ENCODE data around the gene FBP2.
"Not testable (repeated sequence)": the region's sequence is repeated elsewhere in the genome, so short reads cannot be mapped to it uniquely, and the experiment has no call there.

The FBP2 gene

DNA sequence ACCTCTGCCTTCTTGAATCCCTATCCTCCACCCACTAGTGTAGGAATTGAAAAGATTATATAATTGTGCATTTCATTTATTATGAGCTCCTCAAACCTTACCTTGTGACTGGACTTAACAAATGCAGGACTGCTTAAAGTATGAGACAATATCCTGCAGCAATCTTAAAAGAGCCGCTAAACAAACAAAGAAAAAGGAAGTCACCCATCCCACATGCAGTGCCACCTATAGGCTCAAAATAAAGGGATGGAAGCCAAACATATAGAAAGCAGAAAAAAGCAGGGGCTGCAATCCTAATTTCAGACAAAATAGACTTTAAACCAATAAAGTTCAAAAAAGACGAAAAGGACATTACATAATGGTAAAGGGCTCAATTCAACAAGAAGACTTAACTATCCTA, 30.1 kb downstream of the FBP2 start:
- DNase-seq (ENCODE audit: low read depth), result no peak

DNA sequence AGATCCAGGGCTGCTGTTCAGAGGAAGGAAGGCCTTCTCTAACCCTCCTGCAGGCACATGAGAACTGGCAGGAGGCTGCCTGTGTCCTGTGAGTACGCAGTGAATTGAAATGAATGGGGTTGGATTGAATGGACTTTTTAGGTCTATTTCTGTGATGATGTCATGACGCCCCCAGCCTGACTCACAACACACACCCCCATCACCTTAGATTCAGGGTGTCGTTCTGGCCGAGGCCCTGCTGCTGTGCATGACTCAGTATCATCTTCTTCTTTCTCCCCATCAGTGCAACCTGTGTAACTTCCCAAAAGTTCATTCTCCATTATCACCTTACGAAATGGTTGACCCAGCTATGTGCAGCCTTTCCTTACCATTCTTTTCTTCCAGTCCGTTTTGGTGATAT, 33.4 kb downstream of the FBP2 start:
- no peak for DNase-seq (ENCODE audit: low read depth)

DNA sequence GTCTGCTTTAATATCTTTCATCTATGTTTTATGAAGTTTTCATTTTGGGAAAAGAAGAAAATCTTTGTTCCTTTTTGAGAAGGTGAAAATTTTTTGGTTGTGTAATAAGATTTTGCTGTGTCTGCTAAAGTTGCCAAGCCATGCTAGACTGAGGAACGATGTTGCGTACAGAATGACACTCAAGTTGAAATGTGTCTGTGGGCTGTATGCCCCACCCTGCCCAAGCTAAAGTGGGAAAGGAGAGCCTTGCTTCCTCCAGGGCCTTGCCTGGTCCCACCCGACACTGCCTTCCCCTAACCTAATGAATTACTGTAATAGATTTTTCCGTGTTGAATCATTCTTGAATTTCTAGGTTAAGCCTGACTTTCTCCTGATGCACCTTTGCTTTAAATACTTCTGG, 36.2 kb downstream of the FBP2 start:
- DNase-seq (ENCODE audit: low read depth), result no peak

DNA sequence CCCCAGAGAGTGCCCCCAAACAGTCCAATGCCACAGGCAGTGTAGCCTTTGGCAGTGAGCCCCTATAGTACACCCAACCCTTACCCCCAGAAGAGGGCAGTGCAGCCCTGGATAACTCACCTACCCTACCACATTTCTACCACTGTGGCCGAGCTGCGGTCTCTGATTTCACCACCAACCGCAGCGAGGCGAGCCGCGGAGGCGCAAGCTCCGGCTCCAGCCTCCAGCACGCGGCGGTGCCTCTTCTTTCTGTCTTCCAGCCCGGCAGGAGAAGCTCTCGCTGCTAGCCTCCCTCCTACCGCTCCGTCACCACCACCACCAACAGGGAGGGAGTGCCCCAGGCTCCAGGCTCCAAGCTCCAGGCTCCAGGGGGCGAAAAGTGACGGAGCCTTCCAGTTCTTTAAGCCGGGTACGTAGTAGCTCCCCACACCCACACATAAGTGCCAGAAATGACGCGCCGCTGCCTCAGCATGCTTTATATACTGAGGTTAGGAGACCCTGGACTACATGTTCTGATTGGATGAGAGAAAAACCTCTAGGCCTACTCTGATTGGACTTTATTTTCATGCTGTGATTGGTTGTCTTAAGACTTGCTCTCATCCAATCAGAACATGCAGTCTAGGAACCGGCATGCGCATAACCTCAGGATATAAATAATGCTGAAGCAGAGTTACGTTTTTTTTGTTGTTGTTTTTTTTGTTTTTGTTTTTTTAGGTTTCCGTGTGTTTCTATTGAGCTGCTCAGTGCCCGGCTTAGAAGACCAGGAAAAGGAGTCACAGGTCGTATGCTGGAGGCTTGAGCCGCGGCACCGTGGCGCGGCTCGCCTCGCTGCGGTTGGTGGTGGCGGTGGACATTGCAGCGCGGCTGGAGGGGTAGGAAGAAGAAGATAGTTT, 38.9 kb downstream of the FBP2 start, which contains the start of gene PCAT7:
Gene PCAT7 (plus strand): TSS at position 645 of the 893 bp plus-strand sequence.
- DNase-seq (ENCODE audit: low read depth), result no peak

DNA sequence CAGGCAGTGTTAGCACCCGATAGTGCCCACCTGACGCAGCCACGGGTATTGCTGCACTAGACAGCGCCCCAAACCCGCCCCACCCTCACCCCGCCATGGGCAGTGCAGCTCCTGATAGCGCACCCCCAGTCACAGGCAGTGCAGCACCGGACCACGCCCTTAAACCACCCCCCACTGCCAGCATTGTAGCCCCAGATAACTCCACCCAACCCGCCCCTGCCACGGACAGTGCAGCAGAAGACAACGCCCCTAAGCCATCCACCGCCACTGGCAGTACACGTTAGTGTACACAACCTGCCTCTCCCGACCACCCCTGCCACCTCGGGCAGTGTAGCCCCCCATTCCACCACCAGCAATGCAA, 39.6 kb downstream of the FBP2 start:
- no peak for DNase-seq (ENCODE audit: low read depth)

DNA sequence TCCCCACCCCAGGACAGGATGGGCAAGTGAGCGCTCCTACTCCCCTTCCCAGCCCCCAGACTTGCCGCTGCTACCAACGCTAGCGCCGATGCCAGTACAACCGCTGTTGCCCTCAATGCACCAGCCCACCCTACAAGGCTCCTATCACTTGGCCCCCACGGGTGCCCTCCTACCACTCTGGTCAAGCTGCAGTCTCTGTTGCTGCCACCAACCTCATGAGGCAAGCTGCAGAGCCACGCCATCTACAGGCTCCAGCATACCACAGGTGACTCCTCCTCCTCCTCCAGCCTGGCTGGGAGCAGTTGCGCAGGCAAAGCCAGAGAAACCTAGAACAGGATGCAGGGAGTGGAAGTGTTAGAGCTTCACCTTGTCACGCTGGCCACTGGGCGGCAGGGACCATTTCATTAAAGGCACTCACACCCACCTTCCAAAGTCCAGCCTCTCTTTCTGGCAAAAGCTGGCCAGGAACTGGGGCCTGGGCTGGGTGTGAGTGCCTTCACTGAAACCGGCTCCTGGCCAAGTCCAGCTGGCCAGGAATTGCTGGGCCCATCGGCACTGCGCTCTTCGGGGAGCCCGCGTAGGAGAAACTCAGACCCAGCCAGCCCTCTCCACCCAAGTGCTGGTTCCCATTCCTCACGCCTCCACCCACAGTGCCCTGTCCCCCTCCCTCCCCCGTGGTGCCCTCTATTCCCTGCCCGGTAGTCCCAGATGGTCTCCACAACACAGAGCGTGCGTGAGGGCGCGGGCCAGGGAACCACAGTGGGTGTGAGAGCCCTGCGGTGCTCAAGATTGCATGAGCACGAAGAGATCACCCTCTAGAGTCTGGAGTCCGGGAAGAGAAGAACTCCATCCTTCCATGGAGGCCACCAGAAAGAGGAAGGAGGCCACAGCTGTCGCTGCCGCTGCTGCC, 40.3 kb downstream of the FBP2 start:
- DNase-seq (ENCODE audit: low read depth), result no peak

DNA sequence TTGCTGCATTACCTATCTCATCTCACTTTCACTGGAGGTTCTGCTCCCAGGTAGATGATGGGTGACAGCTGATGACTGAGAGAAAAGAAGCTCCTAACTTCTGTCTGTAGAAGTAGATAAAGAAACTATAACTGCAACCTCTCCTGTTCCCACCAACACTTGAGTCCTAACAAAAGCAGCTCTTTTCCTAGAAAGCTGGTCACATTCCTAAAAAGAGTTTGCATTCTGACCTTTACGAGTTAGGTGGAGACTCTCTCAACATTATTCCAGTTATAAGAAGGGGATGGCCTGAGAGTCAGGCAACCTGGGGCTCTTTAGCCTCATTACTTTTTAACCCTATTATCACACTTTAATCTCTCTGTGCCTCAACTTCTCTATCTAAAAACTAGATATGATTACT, 47.7 kb downstream of the FBP2 start:
- no peak for DNase-seq (ENCODE audit: low read depth)

DNA sequence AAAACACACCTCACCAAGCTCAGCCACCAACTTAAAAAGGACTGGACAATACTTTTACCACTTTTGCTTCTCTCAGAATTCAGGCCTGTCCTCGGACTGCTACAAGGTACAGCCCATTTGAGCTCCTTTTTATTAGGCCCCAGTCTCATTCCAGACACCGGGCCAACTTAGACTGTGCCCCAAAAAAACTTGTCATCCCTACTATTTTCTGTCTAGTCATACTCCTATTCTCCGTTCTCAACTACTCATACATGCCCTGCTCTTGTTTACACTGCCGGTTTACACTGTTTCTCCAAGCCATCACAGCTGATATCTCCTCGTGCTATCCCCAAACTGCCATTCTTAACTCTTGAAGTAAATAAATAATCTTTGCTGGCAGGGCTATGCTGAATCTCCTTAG, 49.3 kb downstream of the FBP2 start:
- not testable (repeated sequence) for DNase-seq (ENCODE audit: low read depth)

DNA sequence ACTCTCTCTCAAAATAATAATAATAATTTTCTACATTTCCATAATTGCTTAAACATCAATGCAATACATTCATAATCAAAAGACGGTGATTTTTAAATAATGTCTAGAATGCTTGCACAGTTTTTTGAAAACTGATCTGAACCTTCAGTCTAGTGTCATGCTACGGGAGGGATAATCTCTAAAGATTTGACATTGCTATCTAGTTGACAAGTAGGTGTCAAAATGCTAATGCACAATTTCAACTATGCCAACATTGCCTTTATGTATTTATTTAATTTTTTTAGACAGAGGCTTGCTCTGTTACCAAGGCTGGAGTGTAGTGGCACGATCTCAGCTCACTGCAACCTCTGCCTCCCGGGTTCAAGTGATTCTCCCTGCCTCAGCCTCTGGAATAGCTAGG, 54.7 kb downstream of the FBP2 start:
- no peak for DNase-seq (ENCODE audit: low read depth)

DNA sequence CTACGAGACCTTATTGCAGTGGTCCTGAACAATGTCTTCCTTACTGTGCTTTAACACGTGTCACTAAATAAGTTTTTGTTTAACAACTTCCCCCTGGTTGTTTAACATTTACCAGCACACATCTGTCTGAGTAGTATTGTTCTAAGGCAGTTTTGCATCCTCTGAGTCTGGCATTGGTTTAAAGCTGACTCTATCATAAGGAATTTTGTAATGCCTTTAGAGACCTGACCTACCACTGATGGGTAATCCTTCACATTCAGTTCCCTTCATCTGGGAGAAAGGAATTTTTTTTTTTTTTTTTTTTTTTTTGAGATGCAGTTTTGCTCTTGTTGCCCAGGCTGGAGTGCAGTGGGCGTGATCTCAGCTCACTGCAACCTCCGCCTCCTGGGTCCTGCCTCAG, 58.7 kb downstream of the FBP2 start:
- DNase-seq (ENCODE audit: low read depth), result no peak

DNA sequence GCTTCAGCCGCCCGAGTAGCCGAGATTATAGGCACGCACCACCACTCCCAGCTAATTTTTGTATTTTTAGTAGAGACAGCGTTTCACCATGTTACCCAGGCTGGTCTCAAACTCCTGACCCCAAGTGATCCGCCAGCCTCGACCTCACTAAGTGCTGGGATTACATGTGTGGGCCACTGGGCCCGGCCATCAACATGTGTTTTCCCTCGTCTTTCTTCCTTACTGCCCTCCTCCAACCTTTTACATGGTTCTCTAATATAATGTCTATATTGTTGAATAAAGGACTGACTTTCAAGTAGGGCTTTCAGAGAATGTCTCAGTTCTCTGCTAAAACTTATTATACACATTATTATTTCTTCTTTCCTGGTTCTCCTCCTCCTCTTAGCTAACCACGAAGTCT, 60.0 kb downstream of the FBP2 start:
- no peak for DNase-seq (ENCODE audit: low read depth)

DNA sequence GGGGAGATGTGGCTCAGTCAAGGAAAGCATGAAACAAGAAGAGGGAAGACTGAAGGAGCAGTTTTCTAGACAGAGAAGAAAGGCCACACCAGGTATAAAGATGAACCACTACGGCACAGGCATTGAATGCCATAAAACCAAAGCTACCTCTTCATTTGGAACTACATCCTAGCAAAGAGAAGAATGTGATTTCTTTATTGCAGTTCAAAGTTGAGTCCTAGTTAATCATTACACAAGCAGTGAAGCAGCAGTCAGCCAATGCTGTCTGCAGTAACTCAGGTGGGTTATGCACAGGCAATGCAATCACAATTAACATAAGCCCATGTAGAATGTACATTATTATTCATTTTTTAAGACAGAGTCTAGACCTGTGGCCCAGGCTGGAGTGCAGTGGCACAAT, 60.5 kb downstream of the FBP2 start:
- DNase-seq (ENCODE audit: low read depth), result no peak

DNA sequence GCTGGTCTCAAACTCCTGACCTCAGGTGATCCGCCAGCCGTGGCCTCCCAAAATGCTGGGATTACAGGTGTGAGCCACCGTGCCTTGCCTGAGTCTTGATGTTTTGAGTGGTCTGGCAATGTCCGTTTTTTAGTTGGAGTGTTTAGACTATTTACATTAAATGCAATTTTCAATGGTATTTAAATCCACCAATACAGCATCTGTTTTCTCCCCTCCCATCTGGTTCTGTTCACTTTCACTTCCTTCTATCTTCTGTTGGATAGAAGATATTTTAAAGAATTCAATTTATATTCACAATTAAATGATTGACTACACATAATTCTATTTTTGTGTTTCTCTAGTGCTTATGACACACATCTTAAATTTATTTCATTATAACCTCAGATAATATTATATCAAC, 64.7 kb downstream of the FBP2 start:
- DNase-seq (ENCODE audit: low read depth), result no peak

DNA sequence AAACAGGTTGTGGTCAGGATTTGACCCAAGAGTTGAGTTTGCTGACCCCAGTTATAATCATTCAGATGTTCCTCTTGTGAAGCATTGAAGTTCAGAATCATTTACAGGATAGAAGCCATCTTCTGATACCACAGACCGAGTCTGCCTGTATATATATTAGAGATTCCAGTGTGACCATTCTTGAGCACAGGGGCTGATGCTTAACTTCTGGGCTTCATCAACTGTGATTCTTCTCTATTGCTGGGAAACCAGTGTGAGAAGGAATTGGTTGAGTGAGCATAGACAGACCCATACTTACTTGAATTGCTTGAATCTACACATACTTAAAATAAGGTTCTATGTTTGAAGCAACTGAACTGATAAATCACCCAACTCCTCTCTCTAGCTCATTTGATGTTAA, 66.7 kb downstream of the FBP2 start:
- no peak for DNase-seq (ENCODE audit: low read depth)

DNA sequence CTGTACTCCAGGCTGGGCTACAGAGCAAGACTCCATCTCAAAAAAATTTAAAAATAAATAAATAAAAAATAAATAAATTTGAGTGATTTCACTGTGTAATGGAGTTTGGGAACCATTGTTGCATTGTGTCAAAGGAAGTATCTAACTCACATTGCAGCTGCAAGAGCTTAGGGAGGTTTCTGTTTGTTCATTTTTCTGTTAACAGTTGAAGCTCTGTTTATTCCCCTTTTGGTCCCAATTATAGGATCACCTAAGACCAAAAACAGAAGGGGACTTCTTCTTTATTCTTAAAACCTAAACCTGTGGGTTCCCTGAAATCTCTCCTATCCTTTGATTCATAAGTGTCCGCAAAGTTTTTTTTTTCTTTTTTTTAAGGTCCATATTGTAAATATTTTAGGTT, 67.4 kb downstream of the FBP2 start:
- DNase-seq (ENCODE audit: low read depth), result no peak

DNA sequence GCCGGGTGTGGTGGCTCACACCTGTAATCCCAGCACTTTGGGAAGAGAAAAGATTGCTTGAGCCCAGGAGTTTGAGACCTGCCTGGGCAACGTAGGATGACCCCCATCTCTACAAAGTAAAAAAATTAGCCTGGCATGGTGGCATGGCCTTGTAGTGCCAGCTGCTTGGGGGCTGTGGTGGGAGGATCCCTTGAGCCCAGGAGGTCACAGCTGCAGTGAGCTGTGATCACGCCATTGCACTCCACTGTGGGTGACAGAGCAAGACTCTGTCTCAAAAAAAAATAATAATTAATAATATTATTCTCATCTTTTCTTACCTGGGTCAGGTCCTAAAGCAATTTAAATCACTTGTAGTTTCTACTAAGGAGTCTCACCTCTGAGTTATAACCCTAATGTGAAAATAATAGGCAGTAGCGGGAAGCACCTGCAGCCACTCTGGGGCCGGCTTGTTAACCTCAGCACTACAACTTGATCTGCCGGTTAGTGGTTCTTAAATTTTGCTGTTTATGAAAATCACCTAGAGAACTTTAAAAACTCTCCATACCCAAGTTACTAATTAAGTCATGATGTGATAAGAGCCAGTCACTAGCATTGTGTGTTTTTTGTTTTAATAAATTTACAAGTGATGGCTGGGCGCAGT, 68.1 kb downstream of the FBP2 start:
- no peak for DNase-seq (ENCODE audit: low read depth)

DNA sequence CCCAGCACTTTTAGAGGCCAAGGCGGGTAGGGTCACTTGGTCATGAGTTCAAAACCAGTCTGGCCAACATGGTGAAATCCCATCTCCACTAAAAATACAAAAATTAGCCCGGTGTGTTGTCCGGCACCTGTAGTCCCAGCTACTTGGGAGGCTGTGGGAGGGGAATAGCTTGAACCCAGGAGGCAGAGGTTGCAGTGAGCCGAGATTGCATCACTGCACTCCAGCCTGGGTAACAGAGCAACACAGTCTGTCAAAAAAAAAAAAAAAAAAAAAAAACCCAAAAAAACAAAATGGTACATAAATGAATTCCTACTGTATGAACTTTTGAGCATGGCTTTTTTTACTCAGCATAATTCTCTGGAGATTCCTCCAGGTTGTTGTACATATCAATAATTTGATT, 76.4 kb downstream of the FBP2 start:
- DNase-seq (ENCODE audit: low read depth), result no peak

DNA sequence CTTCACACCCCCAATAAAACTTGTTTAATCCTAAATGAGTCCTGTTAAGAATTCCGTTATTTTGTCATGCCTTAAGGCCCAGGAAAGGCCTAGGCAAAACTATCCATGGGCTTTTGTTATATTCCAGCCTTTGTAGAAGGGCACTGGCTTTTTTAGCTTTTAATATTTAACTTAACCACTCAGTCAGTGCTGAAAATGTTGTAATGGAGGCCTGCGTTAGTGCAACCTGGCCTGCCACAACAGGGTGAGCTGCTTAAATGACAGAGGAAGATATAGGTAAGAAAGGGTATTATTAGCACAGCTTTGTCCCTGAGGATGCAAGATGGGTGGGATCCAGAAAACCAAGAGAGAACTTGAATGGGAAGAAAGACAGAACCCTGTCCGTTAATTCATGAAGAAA, 78.9 kb downstream of the FBP2 start:
- no peak for DNase-seq (ENCODE audit: low read depth)

DNA sequence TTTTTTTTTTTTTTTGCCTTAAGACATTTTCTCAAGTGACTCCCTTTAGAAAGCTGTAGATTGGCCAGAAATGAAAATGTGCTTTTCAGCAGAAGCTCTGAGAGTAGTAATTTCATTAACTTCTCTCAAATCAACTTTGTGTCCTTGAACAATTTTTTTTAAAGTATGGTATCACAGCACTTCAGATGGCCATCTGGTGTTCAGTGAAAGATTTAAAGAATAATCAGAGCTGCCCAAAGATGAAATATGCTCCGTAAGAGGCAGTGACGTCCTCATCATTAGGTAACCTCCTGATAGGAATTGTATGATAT, 81.7 kb downstream of the FBP2 start:
- DNase-seq (ENCODE audit: low read depth), result no peak

DNA sequence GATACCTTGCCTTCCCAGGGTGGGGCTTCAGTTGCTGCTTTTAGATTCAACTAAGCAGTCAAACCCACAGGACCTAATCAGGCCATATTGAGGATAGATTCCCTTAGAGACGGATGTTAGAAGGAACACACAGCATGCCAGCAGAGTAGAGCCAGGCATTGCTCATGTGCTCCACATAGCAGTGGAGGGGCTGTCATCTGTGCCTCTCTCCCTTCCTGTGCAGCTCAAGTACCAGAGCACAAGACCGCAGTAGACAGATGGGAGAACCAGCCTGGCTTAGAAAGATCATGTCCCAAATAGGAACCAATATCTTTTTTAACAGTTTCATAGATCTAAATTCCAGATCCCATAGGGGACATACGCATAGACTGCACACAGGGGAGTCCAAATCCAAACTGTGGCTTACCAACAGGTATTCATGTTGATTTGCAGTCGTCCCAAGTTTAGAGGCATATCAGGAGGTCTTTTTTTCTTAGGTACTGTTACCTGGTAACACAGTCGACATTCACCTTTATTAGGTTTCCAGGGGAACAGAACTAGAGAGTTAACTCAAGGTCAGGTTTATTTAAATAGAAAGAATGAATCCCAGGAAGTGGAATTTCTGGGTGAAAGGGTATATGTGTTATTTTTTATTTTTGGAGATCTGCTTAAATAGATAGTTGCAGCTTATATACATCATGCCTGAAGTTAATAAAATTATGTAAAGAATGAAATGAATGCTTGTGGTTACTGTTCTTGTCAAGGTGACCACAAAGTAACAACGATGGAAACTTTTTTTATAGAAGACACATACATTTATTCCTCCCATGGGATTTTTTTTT, 82.3 kb downstream of the FBP2 start:
- no peak for DNase-seq (ENCODE audit: low read depth)
